ENCODE data around the gene PARP2. TPM values are rescaled to one million over a fixed set of nuclear protein-coding genes. Genes with fewer than 3 reads are reported as not detected.

PARP2 gene
- total RNA-seq, 2 experiments from 2014 or later, result 27.1 to 28.7 TPM

Other genes with a start within 250 kb of the PARP2 start
- not detected for gene OR4K17, start 232.9 kb upstream of the PARP2 start, total RNA-seq
- not detected for gene OR4N5, start 204.8 kb upstream of the PARP2 start, total RNA-seq
- not detected for gene OR11G2, start 152.7 kb upstream of the PARP2 start, total RNA-seq
- gene OR11H6, start 119.9 kb upstream of the PARP2 start, total RNA-seq, result not detected
- not detected for gene OR11H7, start 114.7 kb upstream of the PARP2 start, total RNA-seq
- gene OR11H4, start 104.3 kb upstream of the PARP2 start, total RNA-seq, result not detected
- gene TTC5, start 37.7 kb upstream of the PARP2 start, total RNA-seq, result 10 to 100 TPM; 20.5 to 21.2 TPM
- 10 to 100 TPM; 39.3 to 43.4 TPM for gene CCNB1IP1, start 10.4 kb upstream of the PARP2 start, total RNA-seq
- 10 to 100 TPM; 60.7 to 63.5 TPM for gene TEP1, start 69.9 kb downstream of the PARP2 start, total RNA-seq
- under 1 TPM in 1 of 2 experiments, not detected in 1; 0.05 TPM for gene KLHL33, start 92.5 kb downstream of the PARP2 start, total RNA-seq
- gene OSGEP, start 111.2 kb downstream of the PARP2 start, total RNA-seq, result 10 to 100 TPM; 35.8 to 40.3 TPM
- 100 to 1,000 TPM in 1 of 2 experiments, 10 to 100 TPM in 1; 91.9 to 103 TPM for gene APEX1, start 111.6 kb downstream of the PARP2 start, total RNA-seq
- 10 to 100 TPM; 39.5 to 42.9 TPM for gene PIP4P1, start 117.8 kb downstream of the PARP2 start, total RNA-seq
- 100 to 1,000 TPM; 207 to 210 TPM for gene PNP, start 125.8 kb downstream of the PARP2 start, total RNA-seq
- under 1 TPM in 1 of 2 experiments, not detected in 1; 0.50 TPM for gene RNASE10, start 161.9 kb downstream of the PARP2 start, total RNA-seq
- gene RNASE9, start 217.4 kb downstream of the PARP2 start, total RNA-seq, result not detected
- not detected for gene RNASE11, start 244.4 kb downstream of the PARP2 start, total RNA-seq
- not detected for gene RNASE12, start 247.7 kb downstream of the PARP2 start, total RNA-seq